Duodenal mucosa (tissue), 2 donors: ENCODE results near the gene KDM5B.
"Not testable (repeated sequence)": the region's sequence is repeated elsewhere in the genome, so short reads cannot be mapped to it uniquely, and the experiment has no call there.

Experiments
- H3K27ac ChIP-seq: one replicate; pipeline ENCODE4 v1.7.0; 2013; ENCODE audit warnings: low read depth, low read length
- H3K27me3 ChIP-seq, 2 donors: one replicate each; pipeline ENCODE4 v1.7.0; 2013; ENCODE audit warnings: low read length in 2 of 2, control low read depth in 1 of 2; ENCODE audit not compliant: insufficient read depth in 2 of 2, control insufficient read depth in 1 of 2
- H3K36me3 ChIP-seq, 2 donors: one replicate each; pipeline ENCODE4 v1.7.0; 2013; ENCODE audit warnings: low read length in 2 of 2, control low read depth in 1 of 2; ENCODE audit not compliant: insufficient read depth in 2 of 2, control insufficient read depth in 1 of 2
- H3K4me1 ChIP-seq, 2 donors: one replicate each; pipeline ENCODE4 v1.7.0; 2013; ENCODE audit warnings: low read length in 2 of 2, control low read depth in 1 of 2; ENCODE audit not compliant: insufficient read depth in 2 of 2, control insufficient read depth in 1 of 2
- H3K4me3 ChIP-seq, 2 donors: one replicate each; pipeline ENCODE4 v1.7.0; 2013; ENCODE audit warnings: low read length in 2 of 2, low read depth in 1 of 2
- H3K9ac ChIP-seq, 2 donors: one replicate each; pipeline ENCODE4 v1.7.0; 2013; ENCODE audit warnings: low read length in 2 of 2, low read depth in 1 of 2
- H3K9me3 ChIP-seq, 2 donors: one replicate each; pipeline ENCODE4 v1.7.0; 2013; ENCODE audit warnings: low read length in 2 of 2, control low read depth in 1 of 2; ENCODE audit not compliant: control insufficient read depth in 1 of 2

The KDM5B gene

DNA sequence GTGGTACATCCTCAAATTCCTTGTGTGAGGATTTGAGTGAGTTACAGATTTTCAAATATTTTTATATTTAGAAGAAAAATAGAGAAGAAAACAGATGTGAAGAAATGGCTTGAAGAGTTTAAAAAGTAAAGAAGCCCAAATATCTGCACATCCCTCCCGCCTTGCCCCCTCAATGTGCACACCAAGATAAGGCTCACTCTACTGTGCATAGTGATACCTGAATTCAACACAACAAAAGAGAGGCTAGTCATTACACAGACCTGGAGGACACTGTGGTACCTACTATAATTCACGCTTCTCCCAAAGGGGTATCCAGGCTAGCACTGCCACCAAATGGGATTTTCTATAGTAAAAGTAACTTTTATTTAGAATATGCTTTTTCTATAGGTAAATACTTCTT is 53.9 kb downstream of the KDM5B start:
- H3K4me1 ChIP-seq = no peaks in the 10 kb centered on the region
- no peaks in the 10 kb centered on the region for H3K9me3 ChIP-seq
- peaks cover 21 to 60% of the 10 kb centered on the region in 2 donors for H3K36me3 ChIP-seq
- H3K27ac ChIP-seq = no peak overlapping the region
- no peak overlapping the region for H3K4me3 ChIP-seq
- H3K9ac ChIP-seq = no peak overlapping the region
- H3K27me3 ChIP-seq = no peaks in the 10 kb centered on the region

GRCh38 chr1:202752774-202753173 is 55.4 kb downstream of the KDM5B start:
- H3K4me1 ChIP-seq = no peaks in the 10 kb centered on the region
- H3K36me3 ChIP-seq = peaks cover 29 to 65% of the 10 kb centered on the region in 2 donors
- no peak overlapping the region for H3K9ac ChIP-seq
- no peaks in the 10 kb centered on the region for H3K27me3 ChIP-seq
- H3K27ac ChIP-seq = no peak overlapping the region
- H3K4me3 ChIP-seq = no peak overlapping the region
- no peaks in the 10 kb centered on the region for H3K9me3 ChIP-seq

DNA sequence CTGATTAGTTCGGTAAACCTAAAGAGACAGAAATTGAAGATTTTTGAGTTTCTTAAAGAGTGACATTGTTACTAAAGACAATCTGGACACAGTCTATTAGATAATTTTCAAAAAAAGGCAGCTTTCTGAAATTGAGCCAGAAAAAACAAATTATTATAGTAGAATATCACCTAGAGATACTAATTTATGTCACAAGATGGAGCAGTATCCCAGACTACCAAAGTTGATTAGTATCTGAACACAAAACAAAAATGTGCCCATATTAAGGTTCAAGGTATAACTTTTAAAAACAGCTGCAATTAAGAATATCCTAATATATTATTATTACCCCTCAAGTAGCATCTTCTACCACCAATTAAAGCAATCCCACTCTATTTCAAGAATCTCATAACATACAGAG is 57.5 kb downstream of the KDM5B start:
- H3K9ac ChIP-seq = no peak overlapping the region
- H3K4me1 ChIP-seq = no peaks in the 10 kb centered on the region
- H3K27me3 ChIP-seq = no peaks in the 10 kb centered on the region
- no peaks in the 10 kb centered on the region for H3K9me3 ChIP-seq
- H3K27ac ChIP-seq = no peak overlapping the region
- H3K36me3 ChIP-seq = peaks cover 28 to 55% of the 10 kb centered on the region in 2 donors
- no peak overlapping the region for H3K4me3 ChIP-seq

DNA sequence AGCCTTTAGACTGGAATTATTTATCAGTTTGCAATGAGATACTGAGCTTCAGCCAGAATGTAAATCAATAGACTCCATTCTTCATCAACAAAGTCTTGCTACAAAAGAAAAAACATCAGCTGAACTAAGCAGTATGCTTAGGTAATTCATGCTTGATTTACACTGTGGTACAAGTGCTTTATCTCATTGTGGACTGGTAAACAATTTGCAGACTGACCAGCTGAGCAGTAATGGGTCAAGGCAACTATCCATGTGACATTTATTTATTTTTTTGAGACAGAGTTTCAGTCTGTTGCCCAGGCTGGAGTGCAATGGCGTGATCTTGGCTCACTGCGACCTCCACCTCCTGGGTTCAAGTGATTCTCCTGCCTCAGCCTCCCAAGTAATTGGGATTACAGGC is 58.2 kb downstream of the KDM5B start:
- no peaks in the 10 kb centered on the region for H3K9me3 ChIP-seq
- H3K27me3 ChIP-seq = no peaks in the 10 kb centered on the region
- no peak overlapping the region for H3K9ac ChIP-seq
- no peak overlapping the region for H3K4me3 ChIP-seq
- no peaks in the 10 kb centered on the region for H3K4me1 ChIP-seq
- no peak overlapping the region for H3K27ac ChIP-seq
- H3K36me3 ChIP-seq = peaks cover 28 to 55% of the 10 kb centered on the region in 2 donors

- Histone ChIP-seq H3K27ac (no peak overlapping the region), H3K4me3 (no peak overlapping the region), H3K4me1 (no peaks in the 10 kb centered on the region), H3K36me3 (peaks cover 34 to 57% of the 10 kb centered on the region in 2 donors), H3K27me3 (no peaks in the 10 kb centered on the region), H3K9me3 (no peaks in the 10 kb centered on the region), H3K9ac (no peak overlapping the region)
Measured at GRCh38 chr1:202745323-202745888, 62.8 kb downstream of the KDM5B start.

DNA sequence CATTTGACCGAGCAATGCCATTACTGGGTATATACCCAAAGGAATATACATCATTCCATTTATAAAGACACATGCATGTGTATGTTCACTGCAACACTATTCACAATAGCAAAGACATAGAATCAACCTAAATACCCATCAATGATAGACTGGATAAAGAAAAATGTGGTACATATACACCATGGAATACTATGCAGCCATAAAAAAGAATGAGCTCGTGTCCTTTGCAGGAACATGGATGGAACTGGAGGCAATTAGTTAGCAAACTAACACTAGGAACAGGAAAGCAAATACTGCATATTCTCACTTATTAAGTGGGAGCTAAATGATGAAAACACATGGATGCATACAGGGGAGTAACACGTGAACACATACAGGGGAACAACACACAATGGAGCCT is 63.5 kb downstream of the KDM5B start:
- H3K36me3 ChIP-seq = peaks cover 34 to 51% of the 10 kb centered on the region in 2 donors
- not testable (repeated sequence) for H3K9me3 ChIP-seq, H3K4me3 ChIP-seq, H3K27me3 ChIP-seq, H3K9ac ChIP-seq, H3K4me1 ChIP-seq, H3K27ac ChIP-seq

- peaks cover 30 to 38% of the 10 kb centered on the region in 2 donors for H3K36me3 ChIP-seq
- H3K9me3 ChIP-seq = no peaks in the 10 kb centered on the region
- H3K27ac ChIP-seq = no peak overlapping the region
- H3K27me3 ChIP-seq = no peaks in the 10 kb centered on the region
- no peaks in the 10 kb centered on the region for H3K4me1 ChIP-seq
- no peak overlapping the region for H3K4me3 ChIP-seq
- no peak overlapping the region for H3K9ac ChIP-seq
Measured at GRCh38 chr1:202742496-202742895, 65.7 kb downstream of the KDM5B start.

DNA sequence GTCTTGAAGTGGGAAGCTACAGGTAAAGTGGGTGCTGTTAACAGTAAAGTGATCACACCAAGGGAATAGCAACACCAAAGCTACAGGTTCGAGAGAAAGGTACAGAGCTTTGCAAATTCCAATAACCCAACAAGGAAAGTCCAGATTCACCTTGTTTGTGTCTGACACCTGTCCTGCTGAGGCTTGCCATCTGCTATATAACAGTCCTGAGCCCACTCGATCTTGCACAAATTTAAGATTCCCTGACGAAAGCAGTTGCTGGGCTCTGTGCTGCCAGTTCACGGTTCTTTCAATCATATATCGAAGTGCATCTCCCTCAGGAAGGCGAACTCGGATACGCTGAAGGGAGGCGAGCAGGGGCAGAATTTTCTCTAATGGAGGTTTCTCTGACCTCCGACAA is 75.0 kb downstream of the KDM5B start:
- Histone ChIP-seq H3K9me3 (no peaks in the 10 kb centered on the region), H3K27me3 (no peaks in the 10 kb centered on the region), H3K36me3 (peaks cover 75 to 76% of the 10 kb centered on the region in 2 donors), H3K4me3 (no peak overlapping the region), H3K9ac (no peak overlapping the region), H3K27ac (no peak overlapping the region), H3K4me1 (no peaks in the 10 kb centered on the region)

DNA sequence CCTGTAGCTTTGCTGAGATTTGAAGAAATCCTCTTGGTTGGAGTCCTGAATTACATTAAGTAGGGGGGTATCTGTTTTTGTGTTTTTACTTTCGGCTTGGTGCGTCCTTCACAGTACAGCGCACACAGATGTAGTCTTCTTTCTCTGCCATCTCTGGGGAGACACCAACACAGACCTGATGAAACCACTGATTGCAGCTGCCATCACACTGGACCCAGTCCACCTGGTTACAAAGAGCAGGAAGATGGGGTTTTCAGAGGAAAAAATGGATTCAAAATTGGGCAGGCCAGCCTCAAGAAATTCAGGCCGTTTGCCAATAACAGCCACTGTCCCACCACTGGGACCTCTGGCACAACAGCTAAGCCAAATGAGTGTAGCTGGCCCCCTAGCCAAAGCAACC is 79.3 kb downstream of the KDM5B start:
- H3K27ac ChIP-seq = no peak overlapping the region
- no peaks in the 10 kb centered on the region for H3K27me3 ChIP-seq
- peaks cover 58 to 76% of the 10 kb centered on the region in 2 donors for H3K36me3 ChIP-seq
- H3K9me3 ChIP-seq = no peaks in the 10 kb centered on the region
- H3K9ac ChIP-seq = no peak overlapping the region
- no peaks in the 10 kb centered on the region for H3K4me1 ChIP-seq
- no peak overlapping the region for H3K4me3 ChIP-seq

DNA sequence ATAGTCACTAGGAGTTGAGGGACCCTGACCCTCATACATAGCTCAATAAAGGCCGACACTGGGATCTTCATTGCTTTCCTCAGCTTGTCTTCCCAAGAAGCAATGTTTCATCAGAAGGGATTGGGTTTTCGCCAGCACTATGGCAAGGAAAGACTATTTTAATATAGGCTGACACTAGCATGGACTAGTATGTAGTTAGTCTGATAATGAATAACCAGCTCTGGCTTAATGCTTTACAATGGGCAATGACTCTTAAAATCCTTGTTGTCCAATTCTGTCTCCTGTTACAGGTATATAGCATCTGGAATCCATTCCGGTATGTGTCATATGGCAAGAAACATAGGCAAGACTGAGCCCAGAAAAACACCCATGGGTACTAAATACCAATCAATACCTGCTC is 82.7 kb downstream of the KDM5B start:
- Histone ChIP-seq H3K36me3 (peaks cover 29 to 51% of the 10 kb centered on the region in 2 donors), H3K4me3 (no peak overlapping the region), H3K9ac (no peak overlapping the region), H3K9me3 (no peaks in the 10 kb centered on the region), H3K4me1 (no peaks in the 10 kb centered on the region), H3K27ac (no peak overlapping the region), H3K27me3 (no peaks in the 10 kb centered on the region)

- no peak overlapping the region for H3K9ac ChIP-seq
- H3K9me3 ChIP-seq = no peaks in the 10 kb centered on the region
- H3K27ac ChIP-seq = no peak overlapping the region
- no peaks in the 10 kb centered on the region for H3K4me1 ChIP-seq
- H3K4me3 ChIP-seq = no peak overlapping the region
- peaks cover 0 to 2% of the 10 kb centered on the region in 2 donors for H3K27me3 ChIP-seq
- H3K36me3 ChIP-seq = peaks cover 12 to 33% of the 10 kb centered on the region in 2 donors
Measured at GRCh38 chr1:202723708-202724107, 84.5 kb downstream of the KDM5B start.
